Astrocyte (in vitro differentiated cells and primary cell): ENCODE measurements around the gene BBS9.

ENCODE experiments used
- EZH2 ChIP-seq: IDR thresholded peaks from 2 replicates; pipeline ENCODE4 v1.6.1; 2012; ENCODE audit warnings: mild to moderate bottlenecking, low read length, inconsistent platforms; ENCODE audit not compliant: insufficient read depth
- TF ChIP-seq, protein P1 (sequence below): IDR thresholded peaks from 2 replicates; pipeline ENCODE4 v1.5.1; 2011; ENCODE audit warnings: low read depth, mild to moderate bottlenecking, inconsistent platforms, low read length, moderate library complexity; ENCODE audit not compliant: insufficient read depth

DNA sequence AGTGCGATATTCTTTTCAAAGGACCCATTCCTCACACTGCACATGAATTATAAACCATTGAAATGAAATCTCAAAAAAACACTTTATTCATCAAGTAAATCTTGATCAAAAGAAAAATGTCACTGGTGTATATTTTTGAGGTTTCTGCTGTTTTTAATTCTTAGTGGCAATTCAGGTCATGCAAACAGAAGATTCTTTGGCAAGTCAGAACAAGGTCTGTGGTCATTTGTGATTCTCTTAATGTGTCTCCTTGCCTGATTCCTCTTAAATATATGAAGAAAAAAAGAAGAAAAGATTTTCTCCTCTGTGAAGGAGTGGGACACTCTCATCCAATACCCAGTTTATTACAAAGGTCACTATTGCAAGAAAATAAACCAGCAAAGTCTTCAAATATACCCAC, 467.8 kb downstream of the BBS9 start:
- no peak for TF ChIP-seq EZH2
- TF ChIP-seq, protein P1, sequence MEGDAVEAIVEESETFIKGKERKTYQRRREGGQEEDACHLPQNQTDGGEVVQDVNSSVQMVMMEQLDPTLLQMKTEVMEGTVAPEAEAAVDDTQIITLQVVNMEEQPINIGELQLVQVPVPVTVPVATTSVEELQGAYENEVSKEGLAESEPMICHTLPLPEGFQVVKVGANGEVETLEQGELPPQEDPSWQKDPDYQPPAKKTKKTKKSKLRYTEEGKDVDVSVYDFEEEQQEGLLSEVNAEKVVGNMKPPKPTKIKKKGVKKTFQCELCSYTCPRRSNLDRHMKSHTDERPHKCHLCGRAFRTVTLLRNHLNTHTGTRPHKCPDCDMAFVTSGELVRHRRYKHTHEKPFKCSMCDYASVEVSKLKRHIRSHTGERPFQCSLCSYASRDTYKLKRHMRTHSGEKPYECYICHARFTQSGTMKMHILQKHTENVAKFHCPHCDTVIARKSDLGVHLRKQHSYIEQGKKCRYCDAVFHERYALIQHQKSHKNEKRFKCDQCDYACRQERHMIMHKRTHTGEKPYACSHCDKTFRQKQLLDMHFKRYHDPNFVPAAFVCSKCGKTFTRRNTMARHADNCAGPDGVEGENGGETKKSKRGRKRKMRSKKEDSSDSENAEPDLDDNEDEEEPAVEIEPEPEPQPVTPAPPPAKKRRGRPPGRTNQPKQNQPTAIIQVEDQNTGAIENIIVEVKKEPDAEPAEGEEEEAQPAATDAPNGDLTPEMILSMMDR, result no peak
